H9 (cell line): ENCODE results near the gene BZW1. TPM values are rescaled to one million over a fixed set of nuclear protein-coding genes. Genes with fewer than 3 reads are reported as not detected.

Experiments
- DNase-seq: peaks from one replicate; pipeline ENCODE4 v3.0.0-alpha.2; 2017
- H2AFZ ChIP-seq: one replicate; pipeline ENCODE4 v1.6.1; 2013; ENCODE audit warnings: mild to moderate bottlenecking, low read length, control low read depth, moderate library complexity
- H2AK5ac ChIP-seq: 2 replicates; pipeline ENCODE4 v1.6.1; 2013; ENCODE audit warnings: low read length, control low read depth, mixed read lengths; ENCODE audit not compliant: insufficient read length
- H2BK120ac ChIP-seq: one replicate; pipeline ENCODE4 v1.6.1; 2013; ENCODE audit warnings: low read depth, mild to moderate bottlenecking, low read length, control low read depth, inconsistent platforms; ENCODE audit not compliant: poor library complexity, severe bottlenecking
- H2BK12ac ChIP-seq: 2 replicates; pipeline ENCODE4 v1.6.1; 2013; ENCODE audit warnings: low read length, control low read depth, mixed read lengths, low read depth; ENCODE audit not compliant: insufficient read length
- H2BK15ac ChIP-seq: 2 replicates; pipeline ENCODE4 v1.6.1; 2013; ENCODE audit warnings: low read depth, low read length, control low read depth
- H2BK20ac ChIP-seq: one replicate; pipeline ENCODE4 v1.6.1; 2013; ENCODE audit warnings: low read depth, mild to moderate bottlenecking, low read length, control low read depth, inconsistent platforms; ENCODE audit not compliant: poor library complexity, severe bottlenecking
- H2BK5ac ChIP-seq: 2 replicates; pipeline ENCODE4 v1.6.1; 2013; ENCODE audit warnings: low read length, control low read depth, mixed read lengths; ENCODE audit not compliant: insufficient read length
- H3K14ac ChIP-seq: 2 replicates; pipeline ENCODE4 v1.6.1; 2013; ENCODE audit warnings: low read length, control low read depth; ENCODE audit not compliant: insufficient read depth
- H3K18ac ChIP-seq: 2 replicates; pipeline ENCODE4 v1.6.1; 2013; ENCODE audit warnings: low read depth, mild to moderate bottlenecking, mixed read lengths, low read length, control low read depth; ENCODE audit not compliant: insufficient read length
- H3K23ac ChIP-seq: 2 replicates; pipeline ENCODE4 v1.6.1; 2013; ENCODE audit warnings: low read length, control low read depth, mixed read lengths, low read depth; ENCODE audit not compliant: insufficient read length
- H3K23me2 ChIP-seq: 2 replicates; pipeline ENCODE4 v1.6.1; 2013; ENCODE audit warnings: low read depth, mild to moderate bottlenecking, mixed read lengths, low read length, control low read depth; ENCODE audit not compliant: insufficient read length, poor library complexity, severe bottlenecking
- H3K27ac ChIP-seq: 2 replicates; pipeline ENCODE4 v1.5.1; 2013; ENCODE audit warnings: low read length, control low read depth, mixed read lengths, low read depth; ENCODE audit not compliant: insufficient read length
- H3K27me3 ChIP-seq: 2 replicates; pipeline ENCODE4 v1.6.1; 2013; ENCODE audit warnings: low read length, control low read depth, inconsistent platforms; ENCODE audit not compliant: insufficient read depth
- H3K4ac ChIP-seq: 2 replicates; pipeline ENCODE4 v1.6.1; 2013; ENCODE audit warnings: low read depth, mild to moderate bottlenecking, control low read depth, inconsistent platforms, low read length, moderate library complexity
- H3K4me1 ChIP-seq: 2 replicates; pipeline ENCODE4 v1.6.1; 2013; ENCODE audit warnings: low read length, control low read depth, inconsistent platforms; ENCODE audit not compliant: insufficient read depth
- H3K4me2 ChIP-seq: 2 replicates; pipeline ENCODE4 v1.6.1; 2013; ENCODE audit warnings: low read length, control low read depth, mixed read lengths; ENCODE audit not compliant: insufficient read length, insufficient read depth
- H3K56ac ChIP-seq: 2 replicates; pipeline ENCODE4 v1.6.1; 2013; ENCODE audit warnings: low read depth, mild to moderate bottlenecking, mixed read lengths, low read length, control low read depth; ENCODE audit not compliant: insufficient read length
- H3K79me1 ChIP-seq: 2 replicates; pipeline ENCODE4 v1.6.1; 2013; ENCODE audit warnings: low read depth, mild to moderate bottlenecking, moderate library complexity, low read length, control low read depth, inconsistent platforms; ENCODE audit not compliant: insufficient read depth, poor library complexity, severe bottlenecking
- H3K79me2 ChIP-seq: 2 replicates; pipeline ENCODE4 v1.6.1; 2013; ENCODE audit warnings: low read length, control low read depth, inconsistent platforms; ENCODE audit not compliant: insufficient read depth
- H3K9ac ChIP-seq: 2 replicates; pipeline ENCODE4 v1.6.1; 2013; ENCODE audit warnings: low read length, control low read depth, mixed read lengths; ENCODE audit not compliant: insufficient read length; ENCODE audit errors: extremely low read depth
- H3K9me3 ChIP-seq: one replicate; pipeline ENCODE4 v1.6.1; 2013; ENCODE audit warnings: low read depth, low read length, inconsistent platforms; ENCODE audit not compliant: control insufficient read depth
- H3T11ph ChIP-seq: one replicate; pipeline ENCODE4 v1.6.1; 2013; ENCODE audit warnings: mild to moderate bottlenecking, low read length, control low read depth, inconsistent platforms
- H4K20me1 ChIP-seq: one replicate; pipeline ENCODE4 v1.6.1; 2013; ENCODE audit not compliant: control insufficient read depth, insufficient read length, insufficient read depth
- H4K5ac ChIP-seq: 2 replicates; pipeline ENCODE4 v1.6.1; 2013; ENCODE audit warnings: low read depth, mild to moderate bottlenecking, mixed read lengths, low read length, control low read depth; ENCODE audit not compliant: insufficient read length
- H4K8ac ChIP-seq: replicated peaks from 2 replicates; pipeline ENCODE4 v1.6.1; 2013; ENCODE audit warnings: low read length, control low read depth, mixed read lengths, low read depth; ENCODE audit not compliant: insufficient read length
- H4K91ac ChIP-seq: 2 replicates; pipeline ENCODE4 v1.6.1; 2013; ENCODE audit warnings: low read depth, mild to moderate bottlenecking, moderate library complexity, mixed read lengths, low read length, control low read depth; ENCODE audit not compliant: insufficient read length
- H3K27ac Mint-ChIP-seq, 3 experiments: 2 replicates in 2 of 3; 3 replicates in 1 of 3; pipeline ENCODE4 v1.8.0; 2020 to 2021; ENCODE audit warnings: mixed read lengths in 3 of 3, mild to moderate bottlenecking in 1 of 3, moderate library complexity in 1 of 3
- H3K27me3 Mint-ChIP-seq: 2 replicates; pipeline ENCODE4 v1.8.0; 2021; ENCODE audit warnings: low read depth, mild to moderate bottlenecking, moderate library complexity, mixed read lengths
- H3K36me3 Mint-ChIP-seq, 3 experiments: 2 replicates in 2 of 3; 3 replicates in 1 of 3; pipeline ENCODE4 v1.8.0; 2020 to 2021; ENCODE audit warnings: low read depth in 3 of 3, mixed read lengths in 3 of 3; ENCODE audit not compliant: insufficient read depth in 1 of 3
- H3K4me1 Mint-ChIP-seq, 2 experiments: 2 replicates each; pipeline ENCODE4 v1.8.0; 2020; ENCODE audit warnings: mixed read lengths in 2 of 2
- H3K4me3 Mint-ChIP-seq, 2 experiments: 2 replicates in 1 of 2; 3 replicates in 1 of 2; pipeline ENCODE4 v1.8.0; 2020 to 2021; ENCODE audit warnings: mild to moderate bottlenecking in 2 of 2, mixed read lengths in 2 of 2, moderate library complexity in 1 of 2
- H3K9me3 Mint-ChIP-seq, 2 experiments: 2 replicates in 1 of 2; 3 replicates in 1 of 2; pipeline ENCODE4 v1.8.0; 2020; ENCODE audit warnings: mild to moderate bottlenecking in 2 of 2, mixed read lengths in 2 of 2, moderate library complexity in 1 of 2
- CTCF ChIP-seq: fragments of 200-600 bp; sonication (generic); conservative IDR thresholded peaks from 3 replicates; pipeline ENCODE4 v1.8.0; 2021; ENCODE audit warnings: antibody characterized with exemption, mild to moderate bottlenecking
- WGBS: extraction: QIAGEN DNeasy Blood & Tissue Kit; methylation state at CpG from one replicate; pipeline ENCODE4 v1.1.7; 2013; ENCODE audit warnings: missing lambda C conversion rate, low lambda C conversion rate, mixed read lengths; ENCODE audit not compliant: insufficient read length; ENCODE audit errors: extremely low coverage; 5-methylcytosine and 5-hydroxymethylcytosine counted together
- total RNA-seq: library from RNA; stranded (reverse); gene quantifications from 2 replicates; pipeline ENCODE4 v1.2.1, GENCODE V29; 2021

Gene BZW1
- total RNA-seq, 1 experiment from 2014 or later, result 370 TPM

GRCh38 chr2:200778038-200778437 is 33.7 kb upstream of the BZW1 start:
- no peaks in the 10 kb centered on the region for H3K79me2 ChIP-seq
- no peak overlapping the region for H2AK5ac ChIP-seq
- Mint-ChIP-seq H3K36me3 (peaks cover 0 to 3% (median 0%) of the 10 kb centered on the region in 3 experiments; a peak in 1 of 7 replicates), H3K27me3 (peaks cover 2% of the 10 kb centered on the region; the same call in 1 of the 2 replicates), H3K9me3 (peaks cover 2 to 3% of the 10 kb centered on the region in 2 experiments; a peak in 3 of 5 replicates), H3K4me1 (peaks cover 5 to 12% of the 10 kb centered on the region in 2 experiments), H3K4me3 (no peak overlapping the region), H3K27ac (peak overlapping the region in 1 of 3 experiments; percentile 60; a peak in 1 of 7 replicates)
- no CpG with 5 or more reads among the region's 7 CpGs for WGBS
- H3K79me1 ChIP-seq, result no peaks in the 10 kb centered on the region
- no peak overlapping the region for H4K8ac ChIP-seq
- no peaks in the 10 kb centered on the region for H3K9me3 ChIP-seq
- H2BK12ac ChIP-seq, result no peak overlapping the region
- no peak overlapping the region for H2BK120ac ChIP-seq
- H3K23ac ChIP-seq, result no peak overlapping the region
- H3K23me2 ChIP-seq, result no peaks in the 10 kb centered on the region
- no peak overlapping the region for H2AFZ ChIP-seq
- DNase-seq, result no peak
- H2BK15ac ChIP-seq, result no peak overlapping the region
- no peak overlapping the region for H3K14ac ChIP-seq
- no peak overlapping the region for H3K27ac ChIP-seq
- H4K91ac ChIP-seq, result no peak overlapping the region
- H3K4ac ChIP-seq, result no peak overlapping the region
- no peak overlapping the region for H2BK20ac ChIP-seq
- no peak for TF ChIP-seq CTCF
- no peak overlapping the region for H3K56ac ChIP-seq
- no peaks in the 10 kb centered on the region for H3K27me3 ChIP-seq
- H2BK5ac ChIP-seq, result no peak overlapping the region
- no peak overlapping the region for H3K18ac ChIP-seq
- no peaks in the 10 kb centered on the region for H3K4me1 ChIP-seq
- no peak overlapping the region for H3K9ac ChIP-seq
- H4K5ac ChIP-seq, result no peak overlapping the region
- no peak overlapping the region for H3K4me2 ChIP-seq
- H4K20me1 ChIP-seq, result no peaks in the 10 kb centered on the region
- H3T11ph ChIP-seq, result no peak overlapping the region
